DMS79 (cell line): ENCODE measurements around the gene DNAH2.

Experiments
- DNase-seq: peaks from one replicate; lab custom pipeline; 2025; lab: John Stamatoyannopoulos, UW

The DNAH2 gene, protein sequence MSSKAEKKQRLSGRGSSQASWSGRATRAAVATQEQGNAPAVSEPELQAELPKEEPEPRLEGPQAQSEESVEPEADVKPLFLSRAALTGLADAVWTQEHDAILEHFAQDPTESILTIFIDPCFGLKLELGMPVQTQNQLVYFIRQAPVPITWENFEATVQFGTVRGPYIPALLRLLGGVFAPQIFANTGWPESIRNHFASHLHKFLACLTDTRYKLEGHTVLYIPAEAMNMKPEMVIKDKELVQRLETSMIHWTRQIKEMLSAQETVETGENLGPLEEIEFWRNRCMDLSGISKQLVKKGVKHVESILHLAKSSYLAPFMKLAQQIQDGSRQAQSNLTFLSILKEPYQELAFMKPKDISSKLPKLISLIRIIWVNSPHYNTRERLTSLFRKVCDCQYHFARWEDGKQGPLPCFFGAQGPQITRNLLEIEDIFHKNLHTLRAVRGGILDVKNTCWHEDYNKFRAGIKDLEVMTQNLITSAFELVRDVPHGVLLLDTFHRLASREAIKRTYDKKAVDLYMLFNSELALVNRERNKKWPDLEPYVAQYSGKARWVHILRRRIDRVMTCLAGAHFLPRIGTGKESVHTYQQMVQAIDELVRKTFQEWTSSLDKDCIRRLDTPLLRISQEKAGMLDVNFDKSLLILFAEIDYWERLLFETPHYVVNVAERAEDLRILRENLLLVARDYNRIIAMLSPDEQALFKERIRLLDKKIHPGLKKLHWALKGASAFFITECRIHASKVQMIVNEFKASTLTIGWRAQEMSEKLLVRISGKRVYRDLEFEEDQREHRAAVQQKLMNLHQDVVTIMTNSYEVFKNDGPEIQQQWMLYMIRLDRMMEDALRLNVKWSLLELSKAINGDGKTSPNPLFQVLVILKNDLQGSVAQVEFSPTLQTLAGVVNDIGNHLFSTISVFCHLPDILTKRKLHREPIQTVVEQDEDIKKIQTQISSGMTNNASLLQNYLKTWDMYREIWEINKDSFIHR (N-terminal part only)

DNA sequence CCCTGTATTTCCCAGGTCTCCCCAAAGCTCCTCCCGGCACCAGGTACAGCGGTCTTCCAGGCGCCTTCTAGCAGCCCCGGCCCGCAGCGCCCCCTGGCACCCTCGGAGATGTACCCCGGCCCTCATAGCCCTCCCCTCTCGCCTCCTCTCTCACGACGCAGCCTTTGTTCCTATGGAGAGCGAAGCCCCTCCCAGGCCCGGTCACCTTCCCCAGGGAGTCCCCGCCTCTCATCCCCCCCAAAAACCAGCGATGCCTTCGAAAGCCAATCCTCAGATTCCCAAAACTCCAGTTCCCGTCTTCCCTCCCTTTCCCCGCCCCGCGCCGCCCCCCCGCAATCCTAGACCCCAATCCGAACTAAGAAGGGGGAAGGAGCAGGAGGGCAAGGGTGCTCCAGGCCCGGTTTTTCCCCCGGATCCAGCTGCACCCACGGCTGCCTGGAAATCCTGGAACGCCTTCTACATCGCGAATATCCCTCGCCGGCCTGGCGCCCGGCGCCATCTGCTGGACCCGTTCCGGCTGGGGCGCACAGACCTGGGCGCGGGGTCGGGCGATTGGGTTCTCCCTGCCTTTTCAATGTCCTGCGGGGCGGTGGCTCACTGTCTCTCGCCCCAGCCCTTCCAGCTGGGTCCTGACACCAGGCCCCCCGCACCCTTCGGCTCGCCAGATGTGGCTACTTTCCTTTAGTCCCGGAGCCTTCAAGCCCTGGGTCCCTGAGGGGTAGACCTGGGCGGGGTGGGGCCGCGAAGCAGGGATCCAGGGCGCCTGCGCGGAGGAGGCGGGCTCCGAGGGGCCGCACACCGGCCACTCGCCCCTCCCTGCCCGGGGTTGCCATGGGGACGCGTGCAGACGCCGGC, at the start of gene DNAH2:
Gene DNAH2 (plus strand): TSS at position 844 of the 855 bp plus-strand sequence. CDS start 1,991 bp downstream, outside the sequence.
- peak; percentile 98 for DNase-seq

DNA sequence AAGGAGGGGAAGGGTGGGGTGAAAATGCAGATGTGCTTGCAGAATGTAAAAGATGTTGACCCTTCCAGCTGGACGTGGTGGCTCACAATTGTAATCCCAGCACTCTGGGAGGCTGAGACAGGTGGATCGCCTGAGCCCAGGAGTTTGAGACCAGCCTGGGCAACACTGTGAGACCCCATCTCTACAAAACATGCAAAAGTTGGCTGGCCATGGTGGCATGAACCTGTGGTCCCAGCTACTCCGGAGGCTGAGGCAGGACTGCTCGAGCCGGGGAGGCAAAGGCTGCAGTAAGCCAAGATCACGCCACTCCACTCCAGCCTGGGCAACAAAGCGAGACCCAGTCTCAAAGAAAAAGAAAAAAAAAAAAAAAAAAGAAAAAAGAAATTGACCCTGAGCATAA, 49.1 kb upstream of the DNAH2 start:
- no peak for DNase-seq

DNA sequence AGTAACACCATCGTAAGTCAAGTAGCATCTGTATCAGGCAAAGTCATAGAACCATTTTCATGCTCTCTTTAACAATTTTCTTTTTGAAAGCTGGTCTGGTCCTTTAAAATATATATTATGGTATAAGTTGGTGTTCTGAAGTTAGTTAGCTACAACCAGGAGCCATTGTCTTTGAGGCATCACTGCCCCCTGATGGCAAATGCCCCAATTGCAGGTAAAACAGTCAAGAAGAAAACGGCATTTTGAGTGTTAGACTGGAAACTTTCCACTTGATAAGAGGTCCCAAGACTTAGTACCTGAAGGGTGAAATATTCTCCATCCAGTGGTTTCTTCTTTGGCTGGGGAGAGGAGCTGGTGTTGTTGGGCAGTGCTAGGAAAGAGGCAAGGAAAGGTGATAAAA, 44.3 kb upstream of the DNAH2 start:
- no peak for DNase-seq

GRCh38 chr17:7674934-7675333, 42.6 kb upstream of the DNAH2 start:
- no peak for DNase-seq

- DNase-seq = no peak
These were observed 41.0 kb upstream of the DNAH2 start for GRCh38 chr17:7676533-7676932.

DNA sequence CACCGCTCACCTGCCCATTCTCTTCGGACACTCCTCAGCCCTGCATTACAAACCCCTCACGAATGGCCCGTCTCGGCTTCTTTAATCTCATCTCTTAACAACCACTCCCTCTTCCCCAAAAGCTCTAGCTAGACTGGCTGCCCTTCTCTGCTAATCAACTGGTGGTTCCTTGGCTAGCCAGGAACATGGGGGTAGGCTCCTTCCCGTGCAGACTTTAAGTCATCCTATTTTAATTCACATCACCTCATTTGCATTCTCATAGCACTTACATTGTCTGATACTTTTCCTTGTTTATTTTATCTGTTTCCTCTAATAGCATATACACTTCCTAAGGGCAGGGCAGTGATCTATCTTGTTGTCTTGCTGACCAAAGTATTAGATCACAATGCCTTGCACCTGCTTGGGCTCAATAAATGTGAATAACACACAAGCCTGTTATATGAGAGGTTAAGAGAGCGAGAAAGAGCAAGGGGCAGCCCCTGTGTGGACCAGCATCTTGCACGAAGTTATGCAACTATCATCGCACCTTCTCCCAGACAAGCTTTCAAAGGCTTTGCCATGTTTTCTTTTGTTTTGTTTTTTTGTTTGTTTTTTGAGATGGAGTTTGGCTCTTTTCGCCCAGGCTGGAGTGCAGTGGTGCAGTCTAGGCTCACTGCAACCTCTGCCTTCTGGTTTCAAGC, 40.0 kb upstream of the DNAH2 start:
- no peak for DNase-seq

DNA sequence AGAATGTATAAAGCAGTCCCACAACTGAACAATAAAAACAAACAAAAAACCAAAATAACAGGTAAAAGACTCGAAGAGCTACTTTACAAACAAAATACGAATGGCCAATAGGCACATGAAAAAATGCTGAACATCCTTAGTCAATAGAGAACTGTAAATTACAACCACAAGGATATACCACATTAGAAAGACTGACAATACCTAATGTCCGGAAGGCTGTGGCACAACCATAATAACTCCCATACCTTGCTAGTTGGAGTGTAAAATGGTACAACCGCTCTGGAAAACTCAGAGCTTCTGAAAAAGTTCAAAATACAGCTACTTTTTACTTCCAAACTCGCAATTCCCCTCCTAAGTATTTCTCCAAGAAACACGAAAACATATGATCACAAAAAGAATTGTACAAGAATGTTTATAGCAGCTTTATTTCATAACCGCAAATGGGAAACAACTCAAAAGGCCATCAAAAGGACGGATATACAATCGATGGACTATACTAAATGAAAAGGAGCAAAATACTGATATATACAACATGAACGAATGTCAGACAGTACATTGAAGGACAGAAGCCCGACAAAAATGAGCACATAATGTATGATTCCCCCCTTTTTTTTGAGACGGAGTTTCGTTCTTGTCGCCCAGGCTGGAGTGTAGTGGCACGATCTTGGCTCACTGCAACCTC, 32.6 kb upstream of the DNAH2 start:
- no peak for DNase-seq

DNA sequence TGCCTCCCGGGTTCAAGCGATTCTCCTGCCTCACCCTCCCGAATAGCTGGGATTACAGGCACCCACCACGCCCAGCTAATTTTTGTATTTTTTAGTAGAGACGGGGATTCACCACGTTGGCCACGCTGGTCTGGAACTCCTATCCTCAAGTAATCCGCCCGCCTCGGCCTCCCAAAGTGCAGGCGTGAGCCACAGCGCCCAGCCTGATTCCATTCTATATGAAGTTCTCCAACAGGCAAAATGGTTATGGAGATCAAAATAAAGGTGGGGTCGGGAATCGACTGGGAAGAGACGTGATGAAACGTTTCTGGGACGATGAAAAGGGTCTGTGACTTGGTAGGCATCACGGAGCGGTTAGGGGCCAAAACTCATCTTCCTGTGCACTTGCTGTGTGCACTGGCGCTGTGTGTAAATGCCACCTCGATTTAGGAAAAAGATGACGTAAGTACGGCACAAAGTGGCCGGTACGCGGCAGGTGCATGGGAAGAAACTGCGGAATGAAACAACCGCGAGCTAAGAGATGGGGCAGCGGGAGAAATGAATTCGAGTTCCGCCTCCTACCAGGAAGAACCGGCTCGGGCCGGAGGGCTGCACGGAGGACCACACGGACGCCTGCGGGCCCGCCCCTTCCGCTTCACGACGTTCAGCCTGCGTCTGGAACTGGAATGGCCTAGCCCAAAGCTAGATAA, 31.9 kb upstream of the DNAH2 start:
- DNase-seq = peak; percentile 88

- DNase-seq = peak; percentile 85
These were observed 31.1 kb upstream of the DNAH2 start for GRCh38 chr17:7686222-7687071.

GRCh38 chr17:7687072-7687907, 30.3 kb upstream of the DNAH2 start, which contains the start of gene TP53:
Gene TP53 (minus strand): TSS chr17:7687490. CDS start chr17:7676594, 10,896 bp downstream.
- peak; percentile 91 for DNase-seq

- peak; percentile 97 for DNase-seq
These were observed 29.4 kb upstream of the DNAH2 start, which contains the start of gene WRAP53 for GRCh38 chr17:7687908-7688807. Gene WRAP53 (plus strand): TSS chr17:7688477. CDS start chr17:7688649, 172 bp downstream.

- DNase-seq = no peak
These were observed 28.7 kb upstream of the DNAH2 start for GRCh38 chr17:7688808-7689316.

- DNase-seq = no peak
These were observed 22.0 kb upstream of the DNAH2 start for GRCh38 chr17:7695586-7695985.

GRCh38 chr17:7697828-7698588, 19.5 kb upstream of the DNAH2 start:
- no peak for DNase-seq

- DNase-seq = no peak
These were observed 17.0 kb upstream of the DNAH2 start for GRCh38 chr17:7700510-7700909.

GRCh38 chr17:7701681-7702080, 15.9 kb upstream of the DNAH2 start:
- no peak for DNase-seq
